ENCODE measurements around the gene ATP4B.

ATP4B gene

GRCh38 chr13:113607056-113607888, 50.7 kb downstream of the ATP4B start:
- Mint-ChIP-seq H3K27me3 (ENCODE audit: low read depth, poor library complexity) (no peaks in the 10 kb centered on the region), H3K4me1 (peaks cover 29% of the 10 kb centered on the region), H3K27ac (no peak overlapping the region), H3K4me3 (no peak overlapping the region), H3K36me3 (ENCODE audit: low read depth) (peaks cover 50% of the 10 kb centered on the region), H3K9me3 (peaks cover 6% of the 10 kb centered on the region)
- no peak for TF ChIP-seq CTCF (IDR thresholded peaks at IDR 0.05)
- no peak for DNase-seq

- Mint-ChIP-seq H3K27me3 (ENCODE audit: low read depth, poor library complexity) (no peaks in the 10 kb centered on the region), H3K9me3 (peaks cover 6% of the 10 kb centered on the region)
Observed at GRCh38 chr13:113605866-113606438, 52.0 kb downstream of the ATP4B start.

GRCh38 chr13:113605461-113605860, 52.5 kb downstream of the ATP4B start:
- TF ChIP-seq CTCF (IDR thresholded peaks at IDR 0.05): no peak
- Mint-ChIP-seq H3K36me3 (ENCODE audit: low read depth) (peaks cover 38% of the 10 kb centered on the region), H3K27me3 (ENCODE audit: low read depth, poor library complexity) (no peaks in the 10 kb centered on the region), H3K4me1 (peaks cover 40% of the 10 kb centered on the region), H3K27ac (peak overlapping the region; percentile 93), H3K9me3 (peaks cover 6% of the 10 kb centered on the region), H3K4me3 (no peak overlapping the region)
- DNase-seq: no peak

More at GRCh38 chr13:113605866-113606438, 52.0 kb downstream of the ATP4B start:
- peaks cover 38% of the 10 kb centered on the region for H3K4me1 Mint-ChIP-seq
- DNase-seq: no peak
- peaks cover 38% of the 10 kb centered on the region for H3K36me3 Mint-ChIP-seq (ENCODE audit: low read depth)
- no peak overlapping the region for H3K4me3 Mint-ChIP-seq
- peak overlapping the region; percentile 93 for H3K27ac Mint-ChIP-seq
- TF ChIP-seq CTCF (IDR thresholded peaks at IDR 0.05): no peak

DNA sequence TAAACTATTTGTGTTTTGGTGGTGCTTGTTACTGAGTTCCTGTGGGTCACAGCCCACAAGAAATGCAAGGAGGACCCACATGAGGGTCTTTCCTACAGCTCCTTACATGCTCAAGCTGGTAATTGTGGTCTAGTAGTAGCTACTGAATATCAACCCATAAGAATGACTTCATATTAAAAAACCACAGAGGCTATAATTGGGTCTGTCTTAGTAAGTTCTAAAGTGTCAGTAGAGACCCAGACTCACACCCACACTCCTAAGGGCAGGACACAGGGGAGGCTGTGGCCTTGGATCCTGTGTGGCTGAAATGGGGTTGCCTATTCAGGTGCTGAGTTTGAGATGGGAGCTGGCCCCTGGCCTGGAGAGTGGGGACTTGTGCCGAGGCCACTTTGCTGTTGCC, 53.8 kb downstream of the ATP4B start:
- Mint-ChIP-seq H3K4me3 (no peak overlapping the region), H3K27ac (no peak overlapping the region), H3K4me1 (peaks cover 40% of the 10 kb centered on the region), H3K27me3 (ENCODE audit: low read depth, poor library complexity) (peaks cover 3% of the 10 kb centered on the region), H3K9me3 (peaks cover 14% of the 10 kb centered on the region), H3K36me3 (ENCODE audit: low read depth) (peaks cover 48% of the 10 kb centered on the region)
- no peak for DNase-seq
- TF ChIP-seq CTCF (IDR thresholded peaks at IDR 0.05): no peak

DNA sequence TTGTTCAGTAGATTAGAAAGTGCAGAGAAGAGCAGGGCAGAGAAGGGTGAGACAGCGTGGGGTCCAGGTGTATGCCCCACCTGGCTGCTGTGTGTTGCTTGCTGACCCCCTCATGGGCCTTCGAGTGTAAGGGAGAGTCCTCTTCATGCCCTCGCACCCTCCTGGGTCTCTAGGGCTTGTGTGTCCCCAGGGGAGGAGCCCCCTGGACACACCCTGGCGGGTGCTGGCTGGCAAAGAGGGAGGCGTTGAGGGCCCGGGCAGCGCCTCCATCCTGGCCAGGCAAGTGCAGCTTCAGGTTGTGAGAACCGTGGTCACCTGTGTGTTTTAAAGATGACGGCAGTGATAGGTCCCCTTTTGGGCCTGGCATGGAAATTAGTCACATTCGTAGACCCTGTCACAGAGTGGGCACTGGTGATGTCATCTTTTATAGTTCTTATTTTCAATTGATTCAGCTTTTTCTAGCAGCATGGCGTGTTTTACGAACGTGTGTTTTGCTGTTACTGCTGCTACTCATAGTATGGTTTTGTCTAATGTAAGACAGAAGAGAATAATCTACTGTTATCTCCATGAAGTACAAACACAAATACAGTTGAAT, 54.8 kb downstream of the ATP4B start:
- peak overlapping the region; percentile 6 for H3K27ac Mint-ChIP-seq
- H3K36me3 Mint-ChIP-seq (ENCODE audit: low read depth): peaks cover 52% of the 10 kb centered on the region
- no peak for TF ChIP-seq CTCF (IDR thresholded peaks at IDR 0.05)
- H3K4me1 Mint-ChIP-seq: peaks cover 34% of the 10 kb centered on the region
- DNase-seq: no peak
- peaks cover 6% of the 10 kb centered on the region for H3K27me3 Mint-ChIP-seq (ENCODE audit: low read depth, poor library complexity)
- H3K4me3 Mint-ChIP-seq: no peak overlapping the region
- H3K9me3 Mint-ChIP-seq: peaks cover 22% of the 10 kb centered on the region

Data from nephron progenitor cell (in vitro differentiated cells).